ENCODE data around the gene NRN1L. TPM values are rescaled to one million over a fixed set of nuclear protein-coding genes. Genes with fewer than 3 reads are reported as not detected.
A peak's percentile ranks its signal among the peaks of the same experiment; 100 is the strongest.

NRN1L gene
- total RNA-seq, 1 donor from 2014 or later = 0.65 TPM

- H3K9me3 Mint-ChIP-seq = no peaks in the 10 kb centered on the region
- intact Hi-C loops (cut with micrococcal nuclease) = no loop called here
- H3K4me3 Mint-ChIP-seq = no peak overlapping the region
- peaks cover 17% of the 10 kb centered on the region for H3K4me1 Mint-ChIP-seq (ENCODE audit: low read depth)
- no peaks in the 10 kb centered on the region for H3K27me3 Mint-ChIP-seq (ENCODE audit: insufficient read depth)
- DNase-seq (ENCODE audit: low spot score) = no peak
- H3K27ac Mint-ChIP-seq = no peak overlapping the region
- H3K36me3 Mint-ChIP-seq (ENCODE audit: low read depth) = peaks cover 60% of the 10 kb centered on the region
Observed at GRCh38 chr16:67879462-67879861, 5.2 kb upstream of the NRN1L start.

- Mint-ChIP-seq H3K36me3 (ENCODE audit: low read depth) (peaks cover 61% of the 10 kb centered on the region), H3K9me3 (no peaks in the 10 kb centered on the region), H3K4me3 (no peak overlapping the region), H3K4me1 (ENCODE audit: low read depth) (peaks cover 12% of the 10 kb centered on the region), H3K27ac (no peak overlapping the region), H3K27me3 (ENCODE audit: insufficient read depth) (no peaks in the 10 kb centered on the region)
- DNase-seq (ENCODE audit: low spot score) = no peak
- intact Hi-C loops (cut with micrococcal nuclease) = no loop called here
Observed at GRCh38 chr16:67879936-67880335, 4.7 kb upstream of the NRN1L start.

DNA sequence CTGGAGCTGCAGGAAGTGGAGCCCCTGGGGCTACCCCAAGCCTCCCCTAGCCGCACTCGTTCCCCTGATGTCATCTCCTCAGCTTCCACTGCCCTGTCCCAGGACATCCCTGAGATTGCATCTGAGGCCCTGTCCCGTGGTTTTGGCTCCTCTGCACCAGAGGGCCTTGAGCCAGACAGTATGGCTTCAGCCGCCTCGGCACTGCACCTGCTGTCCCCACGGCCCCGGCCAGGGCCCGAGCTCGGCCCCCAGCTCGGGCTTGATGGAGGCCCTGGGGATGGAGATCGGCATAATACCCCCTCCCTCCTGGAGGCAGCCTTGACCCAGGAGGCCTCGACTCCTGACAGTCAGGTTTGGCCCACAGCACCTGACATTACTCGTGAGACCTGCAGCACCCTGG is 4.1 kb upstream of the NRN1L start:
- no peak overlapping the region for H3K27ac Mint-ChIP-seq
- no peaks in the 10 kb centered on the region for H3K9me3 Mint-ChIP-seq
- intact Hi-C loops (cut with micrococcal nuclease) = no loop called here

DNA sequence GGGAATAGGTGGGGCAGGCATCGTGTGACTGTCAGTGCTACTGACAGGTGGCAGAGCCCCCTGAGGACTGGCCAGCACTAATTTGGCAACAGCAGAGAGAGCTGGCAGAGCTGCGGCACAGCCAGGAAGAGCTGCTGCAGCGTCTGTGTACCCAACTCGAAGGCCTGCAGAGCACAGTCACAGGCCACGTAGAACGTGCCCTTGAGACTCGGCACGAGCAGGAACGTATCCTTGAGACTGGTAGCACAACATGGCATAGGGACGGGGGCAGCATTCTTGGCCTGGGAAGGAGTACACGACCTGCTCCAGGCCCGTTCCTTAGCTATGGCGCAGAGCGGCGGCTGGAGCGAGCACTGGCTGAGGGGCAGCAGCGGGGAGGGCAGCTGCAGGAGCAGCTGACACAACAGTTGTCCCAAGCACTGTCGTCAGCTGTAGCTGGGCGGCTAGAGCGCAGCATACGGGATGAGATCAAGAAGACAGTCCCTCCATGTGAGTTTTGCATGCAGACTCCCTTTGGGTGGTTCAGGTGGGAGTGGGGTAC is 3.0 kb upstream of the NRN1L start:
- no peak for DNase-seq (ENCODE audit: low spot score)
- intact Hi-C loops (cut with micrococcal nuclease) = no loop called here
- H3K9me3 Mint-ChIP-seq = no peaks in the 10 kb centered on the region

More for the DNA sequence above, 4.1 kb upstream of the NRN1L start:
- H3K4me1 Mint-ChIP-seq (ENCODE audit: low read depth) = peaks cover 6% of the 10 kb centered on the region
- DNase-seq (ENCODE audit: low spot score) = no peak
- peaks cover 56% of the 10 kb centered on the region for H3K36me3 Mint-ChIP-seq (ENCODE audit: low read depth)
- H3K4me3 Mint-ChIP-seq = no peak overlapping the region
- no peaks in the 10 kb centered on the region for H3K27me3 Mint-ChIP-seq (ENCODE audit: insufficient read depth)

DNA sequence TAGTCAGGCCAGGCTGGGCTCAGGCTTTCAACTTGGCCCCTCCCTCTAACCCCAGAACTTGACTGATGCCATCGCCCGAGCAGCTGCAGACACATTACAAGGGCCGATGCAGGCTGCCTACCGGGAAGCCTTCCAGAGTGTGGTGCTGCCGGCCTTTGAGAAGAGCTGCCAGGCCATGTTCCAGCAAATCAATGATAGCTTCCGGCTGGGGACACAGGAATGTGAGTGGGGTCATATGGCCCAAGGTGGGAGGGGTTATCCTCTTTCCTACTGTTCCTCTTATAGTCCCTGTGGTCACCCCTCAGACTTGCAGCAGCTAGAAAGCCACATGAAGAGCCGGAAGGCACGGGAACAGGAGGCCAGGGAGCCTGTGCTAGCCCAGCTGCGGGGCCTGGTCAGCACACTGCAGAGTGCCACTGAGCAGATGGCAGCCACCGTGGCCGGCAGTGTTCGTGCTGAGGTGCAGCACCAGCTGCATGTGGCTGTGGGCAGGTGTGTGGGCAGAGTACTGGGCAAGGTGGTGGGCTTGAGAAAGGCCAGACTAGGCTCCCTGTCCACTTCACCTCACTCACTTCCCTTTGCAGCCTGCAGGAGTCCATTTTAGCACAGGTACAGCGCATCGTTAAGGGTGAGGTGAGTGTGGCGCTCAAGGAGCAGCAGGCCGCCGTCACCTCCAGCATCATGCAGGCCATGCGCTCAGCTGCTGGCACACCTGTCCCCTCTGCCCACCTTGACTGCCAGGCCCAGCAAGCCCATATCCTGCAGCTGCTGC is 2.1 kb upstream of the NRN1L start:
- H3K27ac Mint-ChIP-seq = no peak overlapping the region
- no peak for DNase-seq (ENCODE audit: low spot score)
- no peaks in the 10 kb centered on the region for H3K9me3 Mint-ChIP-seq
- no peaks in the 10 kb centered on the region for H3K4me1 Mint-ChIP-seq (ENCODE audit: low read depth)
- no peaks in the 10 kb centered on the region for H3K27me3 Mint-ChIP-seq (ENCODE audit: insufficient read depth)
- intact Hi-C loops (cut with micrococcal nuclease) = loop anchor here (1.0 kb wide), 2 partner anchors 46 to 158 kb away; no protein-coding TSS in a partner anchor
- no peak overlapping the region for H3K4me3 Mint-ChIP-seq
- peaks cover 49% of the 10 kb centered on the region for H3K36me3 Mint-ChIP-seq (ENCODE audit: low read depth)

More for the DNA sequence above, 3.0 kb upstream of the NRN1L start:
- Mint-ChIP-seq H3K27me3 (ENCODE audit: insufficient read depth) (no peaks in the 10 kb centered on the region), H3K36me3 (ENCODE audit: low read depth) (peaks cover 56% of the 10 kb centered on the region), H3K4me3 (no peak overlapping the region), H3K4me1 (ENCODE audit: low read depth) (no peaks in the 10 kb centered on the region), H3K27ac (no peak overlapping the region)

GRCh38 chr16:67883146-67883871 is 1.4 kb upstream of the NRN1L start:
- no peak for DNase-seq (ENCODE audit: low spot score)
- Mint-ChIP-seq H3K36me3 (ENCODE audit: low read depth) (peaks cover 42% of the 10 kb centered on the region), H3K27ac (no peak overlapping the region), H3K4me3 (no peak overlapping the region), H3K27me3 (ENCODE audit: insufficient read depth) (no peaks in the 10 kb centered on the region), H3K4me1 (ENCODE audit: low read depth) (no peaks in the 10 kb centered on the region), H3K9me3 (no peaks in the 10 kb centered on the region)
- intact Hi-C loops (cut with micrococcal nuclease) = loop anchor here (1.0 kb wide), 2 partner anchors 45 to 157 kb away; no protein-coding TSS in a partner anchor

DNA sequence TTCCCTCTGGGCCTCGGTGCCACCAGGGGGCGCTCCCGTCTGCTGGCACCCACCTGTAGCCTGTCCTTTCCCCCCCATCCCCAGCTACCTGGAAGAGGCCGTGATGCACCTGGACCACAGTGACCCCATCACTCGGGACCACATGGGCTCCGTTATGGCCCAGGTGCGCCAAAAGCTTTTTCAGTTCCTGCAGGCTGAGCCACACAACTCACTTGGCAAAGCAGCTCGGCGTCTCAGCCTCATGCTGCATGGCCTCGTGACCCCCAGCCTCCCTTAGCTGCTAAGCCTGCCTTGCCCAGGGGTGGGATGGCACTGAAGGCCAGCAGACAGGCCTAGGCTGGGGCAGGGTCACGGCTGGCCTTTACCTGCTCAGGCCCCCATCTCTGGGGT is 818 bp upstream of the NRN1L start:
- no peak overlapping the region for H3K27ac Mint-ChIP-seq
- intact Hi-C loops (cut with micrococcal nuclease) = loop anchor here (1.0 kb wide), 2 partner anchors 44 to 156 kb away; no protein-coding TSS in a partner anchor
- H3K4me1 Mint-ChIP-seq (ENCODE audit: low read depth) = no peaks in the 10 kb centered on the region
- H3K36me3 Mint-ChIP-seq (ENCODE audit: low read depth) = peaks cover 37% of the 10 kb centered on the region
- H3K27me3 Mint-ChIP-seq (ENCODE audit: insufficient read depth) = no peaks in the 10 kb centered on the region
- no peak overlapping the region for H3K4me3 Mint-ChIP-seq
- DNase-seq (ENCODE audit: low spot score) = peak; percentile 56
- H3K9me3 Mint-ChIP-seq = no peaks in the 10 kb centered on the region

DNA sequence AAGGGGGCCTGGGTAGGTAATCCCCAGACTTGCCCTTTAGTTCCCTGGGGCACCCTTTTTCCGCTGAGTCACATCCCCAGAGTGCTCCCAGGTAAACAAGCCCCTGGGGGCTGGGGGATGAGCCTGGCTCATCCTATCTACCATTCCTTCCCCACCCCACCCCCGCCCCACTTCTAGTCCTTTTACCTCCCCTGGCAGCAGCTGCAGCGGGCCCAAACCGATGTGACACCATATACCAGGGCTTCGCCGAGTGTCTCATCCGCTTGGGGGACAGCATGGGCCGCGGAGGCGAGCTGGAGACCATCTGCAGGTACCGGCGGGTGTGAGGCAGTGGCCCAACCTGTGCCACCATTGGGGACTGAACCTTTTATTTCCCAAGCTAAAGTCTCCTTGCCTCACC is 860 bp downstream of the NRN1L start:
- DNase-seq (ENCODE audit: low spot score) = no peak
- Mint-ChIP-seq H3K27ac (no peak overlapping the region), H3K4me3 (no peak overlapping the region)

DNA sequence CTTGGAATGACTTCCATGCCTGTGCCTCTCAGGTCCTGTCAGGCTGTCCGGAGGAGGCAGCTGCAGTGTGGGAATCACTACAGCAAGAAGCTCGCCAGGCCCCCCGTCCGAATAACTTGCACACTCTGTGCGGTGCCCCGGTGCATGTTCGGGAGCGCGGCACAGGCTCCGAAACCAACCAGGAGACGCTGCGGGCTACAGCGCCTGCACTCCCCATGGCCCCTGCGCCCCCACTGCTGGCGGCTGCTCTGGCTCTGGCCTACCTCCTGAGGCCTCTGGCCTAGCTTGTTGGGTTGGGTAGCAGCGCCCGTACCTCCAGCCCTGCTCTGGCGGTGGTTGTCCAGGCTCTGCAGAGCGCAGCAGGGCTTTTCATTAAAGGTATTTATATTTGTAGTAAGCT is 1.3 kb downstream of the NRN1L start:
- H3K27ac Mint-ChIP-seq = no peak overlapping the region
- H3K9me3 Mint-ChIP-seq = no peaks in the 10 kb centered on the region
- intact Hi-C loops (cut with micrococcal nuclease) = no loop called here
- no peaks in the 10 kb centered on the region for H3K27me3 Mint-ChIP-seq (ENCODE audit: insufficient read depth)
- H3K36me3 Mint-ChIP-seq (ENCODE audit: low read depth) = peaks cover 22% of the 10 kb centered on the region
- H3K4me3 Mint-ChIP-seq = no peak overlapping the region
- H3K4me1 Mint-ChIP-seq (ENCODE audit: low read depth) = no peaks in the 10 kb centered on the region
- no peak for DNase-seq (ENCODE audit: low spot score)

More for the DNA sequence above, 860 bp downstream of the NRN1L start:
- Mint-ChIP-seq H3K27me3 (ENCODE audit: insufficient read depth) (no peaks in the 10 kb centered on the region), H3K4me1 (ENCODE audit: low read depth) (no peaks in the 10 kb centered on the region), H3K36me3 (ENCODE audit: low read depth) (peaks cover 23% of the 10 kb centered on the region), H3K9me3 (no peaks in the 10 kb centered on the region)
- intact Hi-C loops (cut with micrococcal nuclease) = no loop called here

GRCh38 chr16:67886387-67886786 is 1.7 kb downstream of the NRN1L start:
- no peak overlapping the region for H3K4me3 Mint-ChIP-seq
- no peaks in the 10 kb centered on the region for H3K9me3 Mint-ChIP-seq
- intact Hi-C loops (cut with micrococcal nuclease) = no loop called here
- peaks cover 18% of the 10 kb centered on the region for H3K36me3 Mint-ChIP-seq (ENCODE audit: low read depth)
- H3K27ac Mint-ChIP-seq = no peak overlapping the region
- no peaks in the 10 kb centered on the region for H3K4me1 Mint-ChIP-seq (ENCODE audit: low read depth)
- no peak for DNase-seq (ENCODE audit: low spot score)
- H3K27me3 Mint-ChIP-seq (ENCODE audit: insufficient read depth) = no peaks in the 10 kb centered on the region

DNA sequence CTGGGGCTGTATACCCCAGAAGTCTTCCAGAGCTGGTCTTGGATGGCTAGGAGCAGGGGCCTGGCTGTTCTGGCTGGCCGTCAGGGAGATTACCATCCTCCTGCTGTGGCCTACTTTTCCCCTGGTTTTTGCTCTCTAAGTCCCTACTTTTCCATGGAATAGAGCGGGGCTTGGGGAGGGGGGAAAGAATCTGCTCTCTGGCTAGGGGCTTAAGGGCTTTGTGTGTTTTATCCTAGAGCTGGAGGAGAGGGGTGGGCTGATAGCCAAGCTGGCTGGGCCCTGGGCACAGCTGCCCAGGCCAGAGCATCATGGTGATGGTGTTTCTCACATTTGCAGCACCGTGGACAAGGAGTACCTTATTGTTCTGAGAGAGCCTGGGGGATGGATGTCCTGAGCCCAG is 3.6 kb downstream of the NRN1L start:
- intact Hi-C loops (cut with micrococcal nuclease) = no loop called here
- H3K27ac Mint-ChIP-seq = peak overlapping the region; percentile 12
- H3K4me3 Mint-ChIP-seq = no peak overlapping the region
- no peaks in the 10 kb centered on the region for H3K27me3 Mint-ChIP-seq (ENCODE audit: insufficient read depth)
- H3K9me3 Mint-ChIP-seq = no peaks in the 10 kb centered on the region
- H3K4me1 Mint-ChIP-seq (ENCODE audit: low read depth) = peaks cover 8% of the 10 kb centered on the region
- peaks cover 13% of the 10 kb centered on the region for H3K36me3 Mint-ChIP-seq (ENCODE audit: low read depth)
- no peak for DNase-seq (ENCODE audit: low spot score)

GRCh38 chr16:67892375-67892774 is 7.7 kb downstream of the NRN1L start:
- no peaks in the 10 kb centered on the region for H3K27me3 Mint-ChIP-seq (ENCODE audit: insufficient read depth)
- H3K9me3 Mint-ChIP-seq = no peaks in the 10 kb centered on the region
- H3K4me1 Mint-ChIP-seq (ENCODE audit: low read depth) = peaks cover 20% of the 10 kb centered on the region
- no peak for DNase-seq (ENCODE audit: low spot score)
- H3K4me3 Mint-ChIP-seq = peak overlapping the region; percentile 83
- intact Hi-C loops (cut with micrococcal nuclease) = loop anchor here (2.0 to 5.0 kb wide), 2 partner anchors 26 to 170 kb away; no protein-coding TSS in a partner anchor
- no peaks in the 10 kb centered on the region for H3K36me3 Mint-ChIP-seq (ENCODE audit: low read depth)
- peak overlapping the region; percentile 85 for H3K27ac Mint-ChIP-seq

Measured in activated T-helper 1 cell treated with anti-CD3 and anti-CD28 coated beads, Interleukin-12 subunit alpha, Interleukin-12 subunit beta, Interleukin-2, Interleukin-4 antibody, amounts not matched to agents 30 ng/mL and 10 ng/mL and 1 ng/mL, durations not matched to agents 14 hours and 24 hours and 36 hours (primary cell).